Left lung (tissue), 10 donors: ENCODE results near the gene SPECC1L. TPM values are rescaled to one million over a fixed set of nuclear protein-coding genes. Genes with fewer than 3 reads are reported as not detected.

Experiments
- ATAC-seq: fragments of 200-7000 bp; cut with Tn5 transposase; one replicate; pipeline ENCODE4 v1.9.1; 2020; ENCODE audit warnings: moderate library complexity
- DNase-seq, 4 donors: peaks; one replicate each; pipeline ENCODE4 v3.0.0-alpha.2; 2013 to 2020
- H3K27ac ChIP-seq, 2 donors: fragments of 200-600 bp; sonication (generic) in 1 of 2; one replicate each; pipeline versions ENCODE4 v1.5.0 to v1.8.0; 2020 to 2021
- H3K27me3 ChIP-seq, 2 donors: fragments of 200-600 bp; sonication (generic) in 1 of 2; one replicate each; pipeline versions ENCODE4 v1.5.0 to v1.8.0; 2020 to 2021
- H3K36me3 ChIP-seq, 2 donors: fragments of 200-600 bp; sonication (generic) in 1 of 2; one replicate each; pipeline versions ENCODE4 v1.5.0 to v1.8.0; 2020 to 2021
- H3K4me1 ChIP-seq, 2 donors: fragments of 200-600 bp; one replicate each; pipeline ENCODE4 v1.8.0; 2021
- H3K4me3 ChIP-seq, 2 donors: fragments of 200-600 bp; sonication (generic) in 1 of 2; one replicate each; pipeline versions ENCODE4 v1.5.0 to v1.8.0; 2020 to 2021; ENCODE audit warnings: mild to moderate bottlenecking in 1 of 2
- H3K9me3 ChIP-seq, 2 donors: fragments of 200-600 bp; sonication (generic) in 1 of 2; one replicate each; pipeline versions ENCODE4 v1.5.0 to v1.8.0; 2020 to 2021
- CTCF ChIP-seq, 2 donors: fragments of 200-600 bp; sonication (generic) in 1 of 2; IDR thresholded peaks; one replicate each; pipeline versions ENCODE4 v1.5.0 to v1.8.0; 2021; ENCODE audit warnings: antibody characterized with exemption in 2 of 2
- intact Hi-C, 2 donors: fragments of 100-400 bp; cut with DNase I; formaldehyde crosslinking; loops; one replicate each; pipeline versions ENCODE4 v1.11.2 to v1.14.2; 2022
- polyA plus RNA-seq, 6 donors: library from polyadenylated mRNA; unstranded; fragments of 120-200 nt; gene quantifications; one replicate each; pipeline ENCODE4 v1.2.1, GENCODE V29; 2013; ENCODE audit not compliant: insufficient read length in 6 of 6
- total RNA-seq, 2 donors: library from RNA; stranded (reverse); fragmentation: NEBNext Ultra II Directional; extraction: Animal tissue kit (Norgen Biotek cat#: 25700); gene quantifications; one replicate each; pipeline ENCODE4 v1.2.1, GENCODE V29; 2021
- donor health status: DM: no; HTN: yes; CAD: no.
- donor health status: DM: no; HTN: no; CAD: no.

The SPECC1L gene
- total and polyA plus RNA-seq, 8 donors = 70.9 to 94.4 (median 80.9) TPM

GRCh38 chr22:24465566-24465965, 194.9 kb downstream of the SPECC1L start:
- TF ChIP-seq CTCF (IDR thresholded peaks at IDR 0.05) = no peak
- no peak for DNase-seq
- no peaks in the 10 kb centered on the region for H3K36me3 ChIP-seq
- peaks cover 15 to 36% of the 10 kb centered on the region in 2 donors for H3K4me1 ChIP-seq
- H3K9me3 ChIP-seq = no peaks in the 10 kb centered on the region
- intact Hi-C loops = no loop called here
- H3K4me3 ChIP-seq = no peak overlapping the region
- no peak overlapping the region for H3K27ac ChIP-seq
- ATAC-seq = no peak
- no peaks in the 10 kb centered on the region for H3K27me3 ChIP-seq

- intact Hi-C loops = no loop called here
- H3K27ac ChIP-seq = no peak overlapping the region
- DNase-seq (no peak), ATAC-seq (no peak)
- no peak for TF ChIP-seq CTCF (IDR thresholded peaks at IDR 0.05)
- H3K27me3 ChIP-seq = no peaks in the 10 kb centered on the region
- H3K4me3 ChIP-seq = no peak overlapping the region
- no peaks in the 10 kb centered on the region for H3K9me3 ChIP-seq
- H3K4me1 ChIP-seq = peaks cover 12 to 32% of the 10 kb centered on the region in 2 donors
- H3K36me3 ChIP-seq = no peaks in the 10 kb centered on the region
Measured at GRCh38 chr22:24465975-24466374, 195.3 kb downstream of the SPECC1L start.

GRCh38 chr22:24466716-24467328, 196.2 kb downstream of the SPECC1L start:
- H3K4me1 ChIP-seq = peaks cover 12 to 31% of the 10 kb centered on the region in 2 donors
- ATAC-seq = peak; percentile 52

GRCh38 chr22:24467340-24467739, 196.7 kb downstream of the SPECC1L start:
- Histone ChIP-seq H3K4me1 (peaks cover 12 to 31% of the 10 kb centered on the region in 2 donors), H3K27ac (peak overlapping the region in 1 of 2 donors; percentile 21), H3K4me3 (no peak overlapping the region), H3K36me3 (no peaks in the 10 kb centered on the region), H3K27me3 (no peaks in the 10 kb centered on the region), H3K9me3 (no peaks in the 10 kb centered on the region)
- no peak for DNase-seq
- no peak for TF ChIP-seq CTCF (IDR thresholded peaks at IDR 0.05)
- ATAC-seq = no peak
- intact Hi-C loops = no loop called here

More at GRCh38 chr22:24466716-24467328, 196.2 kb downstream of the SPECC1L start:
- intact Hi-C loops = no loop called here
- H3K27ac ChIP-seq = peak overlapping the region; percentile 13 to 21
- TF ChIP-seq CTCF (IDR thresholded peaks at IDR 0.05) = no peak
- DNase-seq = peak in 2 of 4 donors; percentile 59 to 71
- H3K9me3 ChIP-seq = no peaks in the 10 kb centered on the region
- H3K4me3 ChIP-seq = no peak overlapping the region
- no peaks in the 10 kb centered on the region for H3K27me3 ChIP-seq
- no peaks in the 10 kb centered on the region for H3K36me3 ChIP-seq

Other genes with a start within 250 kb of the SPECC1L start
- 100 to 1,000 TPM in 1 of 2 donors, 10 to 100 TPM in 1; 63.2 to 374 TPM for gene SUSD2, start 89.3 kb upstream of the SPECC1L start, total RNA-seq
- 10 to 100 TPM in 4 of 6 donors, 1 to 10 TPM in 2; 8.2 to 20.0 (median 13.3) TPM for gene SUSD2, start 89.3 kb upstream of the SPECC1L start, polyA plus RNA-seq
- gene GGT5, start 25.7 kb upstream of the SPECC1L start, total RNA-seq = 10 to 100 TPM; 18.9 to 25.6 TPM
- 10 to 100 TPM; 10.6 to 15.7 (median 12.5) TPM for gene GGT5, start 25.7 kb upstream of the SPECC1L start, polyA plus RNA-seq
- 10 to 100 TPM; 11.5 to 16.8 TPM for gene ADORA2A, start 156.8 kb downstream of the SPECC1L start, total RNA-seq
- gene ADORA2A, start 156.8 kb downstream of the SPECC1L start, polyA plus RNA-seq = 10 to 100 TPM; 23.0 to 31.9 (median 28.1) TPM
- 1 to 10 TPM in 1 of 2 donors, under 1 TPM in 1; 0.50 to 2.2 TPM for gene UPB1, start 224.5 kb downstream of the SPECC1L start, total RNA-seq
- gene UPB1, start 224.5 kb downstream of the SPECC1L start, polyA plus RNA-seq = 1 to 10 TPM; 1.0 to 2.3 (median 1.8) TPM